Mucosa of stomach (tissue), 1 donor: Measurements from ENCODE around the gene STYX.
A peak's percentile ranks its signal among the peaks of the same experiment; 100 is the strongest.
"Not testable (repeated sequence)": the region's sequence is repeated elsewhere in the genome, so short reads cannot be mapped to it uniquely, and the experiment has no call there.

ENCODE experiments used
- H3K27me3 ChIP-seq: one replicate; pipeline ENCODE4 v1.7.0; 2013; ENCODE audit warnings: mild to moderate bottlenecking, low read length; ENCODE audit not compliant: control insufficient read depth, insufficient read depth
- H3K36me3 ChIP-seq: one replicate; pipeline ENCODE4 v1.7.0; 2013; ENCODE audit warnings: low read length; ENCODE audit not compliant: control insufficient read depth, insufficient read depth
- H3K4me1 ChIP-seq: one replicate; pipeline ENCODE4 v1.7.0; 2013; ENCODE audit warnings: mild to moderate bottlenecking, low read length; ENCODE audit not compliant: control insufficient read depth, insufficient read depth
- H3K4me3 ChIP-seq: one replicate; pipeline ENCODE4 v1.7.0; 2013; ENCODE audit warnings: low read length
- H3K9ac ChIP-seq: one replicate; pipeline ENCODE4 v1.7.0; 2013; ENCODE audit warnings: mild to moderate bottlenecking, low read length, moderate library complexity
- H3K9me3 ChIP-seq: one replicate; pipeline ENCODE4 v1.7.0; 2013; ENCODE audit warnings: mild to moderate bottlenecking, low read length, moderate library complexity; ENCODE audit not compliant: control insufficient read depth
- donor health status: Pancreatic carcinoma.

The STYX gene

GRCh38 chr14:52703225-52703624 lies 26.7 kb upstream of the STYX start:
- peaks cover 21% of the 10 kb centered on the region for H3K4me1 ChIP-seq
- no peaks in the 10 kb centered on the region for H3K36me3 ChIP-seq
- no peak overlapping the region for H3K9ac ChIP-seq
- H3K27me3 ChIP-seq = no peaks in the 10 kb centered on the region
- no peaks in the 10 kb centered on the region for H3K9me3 ChIP-seq
- H3K4me3 ChIP-seq = no peak overlapping the region

GRCh38 chr14:52703664-52704063 lies 26.3 kb upstream of the STYX start:
- no peaks in the 10 kb centered on the region for H3K27me3 ChIP-seq
- H3K4me3 ChIP-seq = no peak overlapping the region
- no peak overlapping the region for H3K9ac ChIP-seq
- no peaks in the 10 kb centered on the region for H3K9me3 ChIP-seq
- H3K4me1 ChIP-seq = peaks cover 21% of the 10 kb centered on the region
- no peaks in the 10 kb centered on the region for H3K36me3 ChIP-seq

- peaks cover 14% of the 10 kb centered on the region for H3K4me1 ChIP-seq
- no peaks in the 10 kb centered on the region for H3K9me3 ChIP-seq
- H3K4me3 ChIP-seq = peak overlapping the region; percentile 52
- H3K27me3 ChIP-seq = no peaks in the 10 kb centered on the region
- H3K36me3 ChIP-seq = no peaks in the 10 kb centered on the region
- peak overlapping the region; percentile 86 for H3K9ac ChIP-seq
Measured at GRCh38 chr14:52706286-52706685, 23.7 kb upstream of the STYX start.

GRCh38 chr14:52706724-52707706 lies 23.0 kb upstream of the STYX start, which contains the start of gene PSMC6:
PSMC6 (plus strand) TSS chr14:52707200; CDS start chr14:52707220, 20 bp downstream.
- Histone ChIP-seq H3K36me3 (no peaks in the 10 kb centered on the region), H3K4me3 (peak within 1 kb of the TSS; percentile 52), H3K9me3 (no peaks in the 10 kb centered on the region), H3K9ac (peak within 1 kb of the TSS; percentile 86), H3K27me3 (no peaks in the 10 kb centered on the region), H3K4me1 (peaks cover 13% of the 10 kb centered on the region)

GRCh38 chr14:52711666-52712065 lies 18.3 kb upstream of the STYX start:
- no peaks in the 10 kb centered on the region for H3K9me3 ChIP-seq
- H3K4me1 ChIP-seq = peaks cover under 1% of the 10 kb centered on the region
- H3K9ac ChIP-seq = no peak overlapping the region
- H3K27me3 ChIP-seq = no peaks in the 10 kb centered on the region
- no peak overlapping the region for H3K4me3 ChIP-seq
- peaks cover 4% of the 10 kb centered on the region for H3K36me3 ChIP-seq

- H3K36me3 ChIP-seq = peaks cover 4% of the 10 kb centered on the region
- no peak overlapping the region for H3K9ac ChIP-seq
Measured at GRCh38 chr14:52716155-52716554, 13.8 kb upstream of the STYX start.

GRCh38 chr14:52723514-52724359 lies 6.2 kb upstream of the STYX start:
- Histone ChIP-seq H3K36me3 (peaks cover 11% of the 10 kb centered on the region), H3K9ac (no peak overlapping the region), H3K27me3 (no peaks in the 10 kb centered on the region), H3K9me3 (no peaks in the 10 kb centered on the region), H3K4me3 (no peak overlapping the region), H3K4me1 (no peaks in the 10 kb centered on the region)

More at GRCh38 chr14:52716155-52716554, 13.8 kb upstream of the STYX start:
- no peaks in the 10 kb centered on the region for H3K27me3 ChIP-seq
- no peaks in the 10 kb centered on the region for H3K9me3 ChIP-seq
- H3K4me1 ChIP-seq = no peaks in the 10 kb centered on the region
- no peak overlapping the region for H3K4me3 ChIP-seq

GRCh38 chr14:52724360-52724644 lies 5.7 kb upstream of the STYX start:
- H3K27me3 ChIP-seq = no peaks in the 10 kb centered on the region
- no peaks in the 10 kb centered on the region for H3K9me3 ChIP-seq
- H3K9ac ChIP-seq = no peak overlapping the region
- H3K36me3 ChIP-seq = peaks cover 11% of the 10 kb centered on the region
- no peaks in the 10 kb centered on the region for H3K4me1 ChIP-seq
- no peak overlapping the region for H3K4me3 ChIP-seq

GRCh38 chr14:52727509-52727908 lies 2.5 kb upstream of the STYX start:
- not testable (repeated sequence) for H3K4me3 ChIP-seq, H3K36me3 ChIP-seq, H3K27me3 ChIP-seq, H3K9me3 ChIP-seq, H3K4me1 ChIP-seq, H3K9ac ChIP-seq

- not testable (repeated sequence) for H3K9me3 ChIP-seq
Measured at GRCh38 chr14:52729035-52729434, 931 bp upstream of the STYX start.

GRCh38 chr14:52729585-52729924 lies 411 bp upstream of the STYX start:
- no peaks in the 10 kb centered on the region for H3K36me3 ChIP-seq
- H3K9ac ChIP-seq = no peak overlapping the region
- H3K27me3 ChIP-seq = no peaks in the 10 kb centered on the region
- H3K4me3 ChIP-seq = no peak overlapping the region
- H3K4me1 ChIP-seq = peaks cover 7% of the 10 kb centered on the region
- no peaks in the 10 kb centered on the region for H3K9me3 ChIP-seq

More at GRCh38 chr14:52729035-52729434, 931 bp upstream of the STYX start:
- H3K9ac ChIP-seq, H3K36me3 ChIP-seq, H3K4me3 ChIP-seq, H3K4me1 ChIP-seq, H3K27me3 ChIP-seq: not testable (repeated sequence)

- peak overlapping the region; percentile 94 for H3K4me3 ChIP-seq
- H3K36me3 ChIP-seq = no peaks in the 10 kb centered on the region
- no peaks in the 10 kb centered on the region for H3K27me3 ChIP-seq
- H3K9ac ChIP-seq = peak overlapping the region; percentile 84
- peaks cover 7% of the 10 kb centered on the region for H3K4me1 ChIP-seq
- no peaks in the 10 kb centered on the region for H3K9me3 ChIP-seq
Measured at GRCh38 chr14:52730709-52731111, 744 bp downstream of the STYX start.
